H1 (cell line): ENCODE results near the gene IRF2BP1. TPM values are rescaled to one million over a fixed set of nuclear protein-coding genes. Genes with fewer than 3 reads are reported as not detected.

ENCODE experiments used
- CTCF ChIA-PET: fragments of 300-600 bp; sonication (Branson Sonifier 250); formaldehyde crosslinking; loops from one replicate; lab custom pipeline; 2021; ENCODE audit not compliant: partially characterized antibody; lab: Charles Lee
- POLR2A ChIA-PET: fragments of 300-600 bp; sonication (Branson Sonifier 250); formaldehyde crosslinking; loops from one replicate; lab custom pipeline; 2021; ENCODE audit warnings: inconsistent platforms; ENCODE audit not compliant: partially characterized antibody; lab: Charles Lee
- DNase-seq, 2 experiments: peaks; one replicate each; pipeline versions ENCODE4 v3.0.0 to v3.0.0-alpha.2; 2010 to 2022; ENCODE audit warnings: low spot score in 2 of 2, low read depth in 1 of 2, mixed read lengths in 1 of 2
- FAIRE-seq: peaks from 2 replicates; lab custom pipeline; 2011; peaks lifted over from hg19 to GRCh38; lab: Jason Lieb, UNC
- H2AFZ ChIP-seq: 2 replicates; pipeline ENCODE4 v1.8.1; 2012; ENCODE audit warnings: low read length, inconsistent platforms
- H2AK5ac ChIP-seq: 2 replicates; pipeline ENCODE4 v1.6.1; 2013; ENCODE audit warnings: low read depth, low read length
- H2BK120ac ChIP-seq: replicated peaks from 2 replicates; pipeline ENCODE3; 2013; ENCODE audit warnings: low read depth, low read length, inconsistent platforms
- H2BK12ac ChIP-seq: 2 replicates; pipeline ENCODE4 v1.6.1; 2013; ENCODE audit warnings: low read depth, low read length
- H2BK15ac ChIP-seq: 2 replicates; pipeline ENCODE4 v1.6.1; 2013; ENCODE audit warnings: low read length
- H2BK20ac ChIP-seq: 2 replicates; pipeline ENCODE4 v1.6.1; 2013; ENCODE audit warnings: low read length
- H2BK5ac ChIP-seq: 2 replicates; pipeline ENCODE4 v1.6.1; 2013; ENCODE audit warnings: low read depth, low read length
- H3K14ac ChIP-seq: 2 replicates; pipeline ENCODE4 v1.6.1; 2013; ENCODE audit warnings: inconsistent platforms; ENCODE audit not compliant: insufficient read length
- H3K18ac ChIP-seq: 2 replicates; pipeline ENCODE4 v1.6.1; 2013; ENCODE audit warnings: low read length; ENCODE audit errors: extremely low read depth
- H3K23ac ChIP-seq: 2 replicates; pipeline ENCODE4 v1.6.1; 2013; ENCODE audit warnings: inconsistent platforms; ENCODE audit not compliant: insufficient read length
- H3K23me2 ChIP-seq: 2 replicates; pipeline ENCODE4 v1.6.1; 2013; ENCODE audit warnings: low read depth, low read length
- H3K27ac ChIP-seq: 2 replicates; pipeline ENCODE4 v1.6.1; 2011; ENCODE audit warnings: low read depth, low read length, inconsistent platforms
- H3K27me3 ChIP-seq, 4 experiments: replicated peaks in 1 of 4; 1 replicate in 1 of 4; 2 replicates in 3 of 4; pipeline versions ENCODE4 v1.6.1 to v1.8.1; 2011 to 2013; ENCODE audit warnings: low read length in 3 of 4, mild to moderate bottlenecking in 3 of 4, inconsistent platforms in 2 of 4, mixed read lengths in 2 of 4, moderate library complexity in 1 of 4; ENCODE audit not compliant: control insufficient read depth in 3 of 4, insufficient read depth in 3 of 4; ENCODE audit errors: extremely low read depth in 1 of 4
- H3K36me3 ChIP-seq, 4 experiments: 2 replicates each; pipeline versions ENCODE4 v1.6.1 to v1.8.1; 2011 to 2013; ENCODE audit warnings: mild to moderate bottlenecking in 4 of 4, low read length in 3 of 4, moderate library complexity in 2 of 4, control low read depth in 1 of 4, inconsistent platforms in 1 of 4; ENCODE audit not compliant: insufficient read depth in 4 of 4, control insufficient read depth in 2 of 4
- H3K4ac ChIP-seq: replicated peaks from 2 replicates; pipeline ENCODE3; 2013; ENCODE audit warnings: low read length, low read depth, mixed read lengths, inconsistent platforms; ENCODE audit not compliant: insufficient read length
- H3K4me1 ChIP-seq, 4 experiments: replicated peaks in 1 of 4; 1 replicate in 1 of 4; 2 replicates in 3 of 4; pipeline versions ENCODE4 v1.6.1 to v1.8.1; 2011 to 2013; ENCODE audit warnings: low read length in 3 of 4, inconsistent platforms in 2 of 4, mixed read lengths in 1 of 4; ENCODE audit not compliant: insufficient read depth in 4 of 4, control insufficient read depth in 3 of 4
- H3K4me2 ChIP-seq, 2 experiments: 2 replicates each; pipeline versions ENCODE4 v1.6.1 to v1.8.1; 2011 to 2013; ENCODE audit warnings: low read depth in 2 of 2, low read length in 2 of 2, control low read depth in 1 of 2, inconsistent platforms in 1 of 2, mild to moderate bottlenecking in 1 of 2; ENCODE audit not compliant: insufficient read depth in 1 of 2
- H3K4me3 ChIP-seq, 4 experiments: fragments of 200-600, 300-600 bp in 1 of 4; sonication (generic), shearing (Covaris generic), sonication (Bioruptor Twin) in 1 of 4; 2 replicates each; pipeline versions ENCODE4 v1.5.1 to v1.8.1; 2011 to 2016; ENCODE audit warnings: low read length in 4 of 4, low read depth in 3 of 4, control low read depth in 2 of 4, inconsistent platforms in 2 of 4, mild to moderate bottlenecking in 2 of 4, mixed read lengths in 1 of 4, moderate library complexity in 1 of 4; ENCODE audit not compliant: insufficient read depth in 2 of 4; ENCODE audit errors: extremely low read depth in 1 of 4
- H3K56ac ChIP-seq: replicated peaks from 2 replicates; pipeline ENCODE3; 2013; ENCODE audit warnings: low read depth, mild to moderate bottlenecking, mixed read lengths, low read length, inconsistent platforms; ENCODE audit not compliant: insufficient read length
- H3K79me1 ChIP-seq: 2 replicates; pipeline ENCODE4 v1.6.1; 2013; ENCODE audit warnings: low read depth, low read length, control low read depth
- H3K79me2 ChIP-seq, 2 experiments: 2 replicates each; pipeline versions ENCODE4 v1.6.1 to v1.8.1; 2012 to 2013; ENCODE audit warnings: low read length in 2 of 2, mild to moderate bottlenecking in 2 of 2, inconsistent platforms in 1 of 2; ENCODE audit not compliant: insufficient read depth in 2 of 2, control insufficient read depth in 1 of 2
- H3K9ac ChIP-seq, 4 experiments: replicated peaks in 1 of 4; 1 replicate in 1 of 4; 2 replicates in 3 of 4; pipeline versions ENCODE4 v1.6.1 to v1.8.1; 2011 to 2013; ENCODE audit warnings: low read depth in 3 of 4, low read length in 3 of 4, control low read depth in 2 of 4, mild to moderate bottlenecking in 2 of 4, moderate library complexity in 2 of 4, inconsistent platforms in 1 of 4; ENCODE audit errors: extremely low read depth in 1 of 4
- H3K9me3 ChIP-seq, 2 experiments: 2 replicates each; pipeline versions ENCODE4 v1.6.1 to v1.8.1; 2012 to 2013; ENCODE audit warnings: mild to moderate bottlenecking in 2 of 2, moderate library complexity in 2 of 2, control low read depth in 1 of 2, inconsistent platforms in 1 of 2, low read depth in 1 of 2, low read length in 1 of 2, mixed read lengths in 1 of 2; ENCODE audit not compliant: insufficient read depth in 2 of 2
- H4K20me1 ChIP-seq, 2 experiments: replicated peaks in 1 of 2; 2 replicates each; pipeline versions ENCODE3 to v1.8.1; 2011 to 2013; ENCODE audit warnings: inconsistent platforms in 2 of 2, low read length in 2 of 2, mild to moderate bottlenecking in 1 of 2; ENCODE audit not compliant: insufficient read depth in 2 of 2, control insufficient read depth in 1 of 2
- H4K5ac ChIP-seq: 2 replicates; pipeline ENCODE4 v1.6.1; 2013; ENCODE audit warnings: low read length, low read depth, mixed read lengths, inconsistent platforms; ENCODE audit not compliant: insufficient read length
- H4K8ac ChIP-seq: 2 replicates; pipeline ENCODE4 v1.8.0; 2013; ENCODE audit warnings: mild to moderate bottlenecking, moderate library complexity, low read length, inconsistent platforms; ENCODE audit not compliant: insufficient read depth; ENCODE audit errors: extremely low read depth
- H4K91ac ChIP-seq: replicated peaks from 2 replicates; pipeline ENCODE3; 2013; ENCODE audit warnings: low read length, mixed read lengths, inconsistent platforms; ENCODE audit not compliant: insufficient read length
- CTCF ChIP-seq, 3 experiments: IDR thresholded peaks; 1 replicate in 2 of 3; 2 replicates in 1 of 3; pipeline versions ENCODE4 v1.5.1 to v1.6.1; 2011; ENCODE audit warnings: low read length in 3 of 3, mild to moderate bottlenecking in 3 of 3, inconsistent platforms in 2 of 3, low read depth in 1 of 3, moderate library complexity in 1 of 3; ENCODE audit not compliant: insufficient read depth in 1 of 3; ENCODE audit errors: control extremely low read depth in 1 of 3
- EZH2 ChIP-seq: fragments of 200-600 bp; sonication (generic); IDR thresholded peaks from 2 replicates; pipeline ENCODE4 v1.7.1; 2012; ENCODE audit warnings: low read depth, mild to moderate bottlenecking, moderate library complexity, low read length, inconsistent platforms; ENCODE audit not compliant: severe bottlenecking
- HDAC2 ChIP-seq, 2 experiments: fragments of 300-600 bp in 1 of 2; sonication (generic) in 1 of 2; IDR thresholded peaks; 2 replicates each; pipeline ENCODE4 v1.6.1; 2011 to 2012; ENCODE audit warnings: low read depth in 2 of 2, low read length in 2 of 2, mild to moderate bottlenecking in 2 of 2, moderate library complexity in 2 of 2, borderline replicate concordance in 1 of 2, inconsistent platforms in 1 of 2
- KDM1A ChIP-seq: fragments of 200-600, 300-600 bp; sonication (generic); IDR thresholded peaks from 2 replicates; pipeline ENCODE4 v1.7.1; 2016; ENCODE audit warnings: mild to moderate bottlenecking, low read length, borderline replicate concordance
- NANOG ChIP-seq: IDR thresholded peaks from 2 replicates; pipeline ENCODE4 v1.6.1; 2011; ENCODE audit warnings: low read length, low read depth, mild to moderate bottlenecking, inconsistent platforms; ENCODE audit not compliant: insufficient read depth, poor library complexity, severe bottlenecking
- RAD21 ChIP-seq, 2 experiments: IDR thresholded peaks in 1 of 2; conservative IDR thresholded peaks in 1 of 2; 2 replicates each; pipeline ENCODE4 v1.6.1; 2011; ENCODE audit warnings: low read depth in 2 of 2, low read length in 2 of 2, improper control_type of control experiment in 1 of 2, inconsistent platforms in 1 of 2, mild to moderate bottlenecking in 1 of 2, moderate library complexity in 1 of 2
- RNF2 ChIP-seq: fragments of 200-900, 300-1000 bp; sonication (generic); IDR thresholded peaks from 2 replicates; pipeline ENCODE4 v1.7.1; 2016; ENCODE audit warnings: borderline replicate concordance, low read depth, mild to moderate bottlenecking, antibody characterized with exemption, low read length; ENCODE audit not compliant: poor library complexity, severe bottlenecking; ENCODE audit errors: missing control alignments
- YY1 ChIP-seq: IDR thresholded peaks from 2 replicates; pipeline ENCODE4 v1.6.1; 2011; ENCODE audit warnings: low read depth, mild to moderate bottlenecking, low read length
- WGBS, 2 experiments: shearing (Covaris generic) in 1 of 2; methylation state at CpG; one replicate each; pipeline versions ENCODE4 v1.1.6 to v1.1.7; 2013 to 2015; ENCODE audit warnings: low lambda C conversion rate in 2 of 2, mixed read lengths in 2 of 2, inconsistent platforms in 1 of 2, low coverage in 1 of 2, missing lambda C conversion rate in 1 of 2; ENCODE audit not compliant: insufficient replicate concordance in 2 of 2, insufficient coverage in 1 of 2, insufficient read length in 1 of 2; ENCODE audit errors: extremely low coverage in 1 of 2, missing lambda C conversion rate in 1 of 2; 5-methylcytosine and 5-hydroxymethylcytosine counted together
- polyA plus RNA-seq, 7 experiments: library from polyadenylated mRNA; depleted of rRNA in 3 of 7; stranded (reverse) in 5 of 7; unstranded in 2 of 7; fragments of >200 nt in 5 of 7; fragments of 200-250 nt in 2 of 7; gene quantifications; 1 replicate in 5 of 7; 2 replicates in 1 of 7; 4 replicates in 1 of 7; pipeline versions ENCODE4 v1.2.1 to v1.2.3, GENCODE V29; 2011 to 2013; ENCODE audit warnings: missing spikeins in 2 of 7, mixed read lengths in 2 of 7
- total RNA-seq: library from RNA; stranded (reverse); fragmentation: NEBNext Ultra II Directional; extraction: Animal tissue kit (Norgen Biotek cat#: 25700); gene quantifications from 2 replicates; pipeline ENCODE4 v1.2.1, GENCODE V29; 2021

The IRF2BP1 gene
- total and polyA plus RNA-seq, 2 of the 8 experiments (the other 6 are each of a cell fraction or from before 2014, with no cell fraction given) = 12.1 to 24.4 TPM

GRCh38 chr19:45922281-45922680 lies 36.3 kb upstream of the IRF2BP1 start:
- Histone ChIP-seq H4K8ac (peak overlapping the region; percentile 91; the same call in 1 of the 2 replicates), H3K36me3 (no peaks in the 10 kb centered on the region), H2BK12ac (no peak overlapping the region), H2AK5ac (no peak overlapping the region), H3K23ac (no peak overlapping the region), H2BK15ac (no peak overlapping the region), H4K5ac (peak overlapping the region; percentile 9), H2BK20ac (no peak overlapping the region), H3K79me2 (no peaks in the 10 kb centered on the region), H3K4me3 (no peak overlapping the region), H3K23me2 (no peaks in the 10 kb centered on the region), H3K4ac (no peak overlapping the region), H4K20me1 (no peaks in the 10 kb centered on the region), H3K4me2 (peak overlapping the region in 1 of 2 experiments; percentile 20; a peak in 1 of 4 replicates), H3K14ac (no peak overlapping the region), H3K56ac (no peak overlapping the region), H3K4me1 (no peaks in the 10 kb centered on the region; a peak in 2 of 7 replicates), H2BK120ac (no peak overlapping the region), H3K27me3 (no peaks in the 10 kb centered on the region), H2AFZ (no peak overlapping the region), H4K91ac (no peak overlapping the region), H2BK5ac (no peak overlapping the region; the same call in 1 of the 2 replicates), H3K9ac (no peak overlapping the region), H3K27ac (no peak overlapping the region), H3K18ac (no peak overlapping the region), H3K79me1 (no peaks in the 10 kb centered on the region), H3K9me3 (no peaks in the 10 kb centered on the region)
- DNase-seq = peak; percentile 25 to 69
- ChIA-PET POLR2A (interaction anchor here (1.3 to 1.4 kb wide), 2 partner anchors 31 to 52 kb away, joined by 3 to 6 read pairs; partner anchors contain the start of gene NOVA2), CTCF (interaction anchor here (0.6 to 1.4 kb wide), 4 partner anchors 9 to 570 kb away, joined by 3 read pairs; no protein-coding TSS in a partner anchor)
- peak; percentile 95 for FAIRE-seq
- 56% methylated on average over 9 of the region's 9 CpGs; no CpG with 5 or more reads in 1 of the 2 experiments for WGBS, 2 experiments
- TF ChIP-seq RNF2 (no peak), HDAC2 (IDR thresholded peaks at IDR 0.05; ENCODE audit: borderline replicate concordance in 1 of 2, low read depth in 2 of 2, low read length in 2 of 2) (peak in 1 of 2 experiments; percentile 93; a peak in 1 of 4 replicates), RAD21 (IDR thresholded peaks at IDR 0.05 in 1 of 2, conservative IDR thresholded peaks at IDR 0.05 in 1 of 2; ENCODE audit: low read depth in 2 of 2, low read length in 2 of 2) (peak; percentile 33 to 51), EZH2 (no peak), CTCF (IDR thresholded peaks at IDR 0.05; ENCODE audit: control extremely low read depth in 1 of 3, insufficient read depth in 1 of 3, low read depth in 1 of 3, low read length in 3 of 3) (peak; percentile 52 to 84 (median 54)), KDM1A (peak; percentile 97), YY1 (peak; percentile 51; the same call in 1 of the 2 replicates), NANOG (peak; percentile 8)
